ENCODE data around the gene GPR26. TPM values are rescaled to one million over a fixed set of nuclear protein-coding genes. Genes with fewer than 3 reads are reported as not detected.

Gene GPR26
- total and polyA plus RNA-seq, 2 experiments from 2014 or later, result not detected

DNA sequence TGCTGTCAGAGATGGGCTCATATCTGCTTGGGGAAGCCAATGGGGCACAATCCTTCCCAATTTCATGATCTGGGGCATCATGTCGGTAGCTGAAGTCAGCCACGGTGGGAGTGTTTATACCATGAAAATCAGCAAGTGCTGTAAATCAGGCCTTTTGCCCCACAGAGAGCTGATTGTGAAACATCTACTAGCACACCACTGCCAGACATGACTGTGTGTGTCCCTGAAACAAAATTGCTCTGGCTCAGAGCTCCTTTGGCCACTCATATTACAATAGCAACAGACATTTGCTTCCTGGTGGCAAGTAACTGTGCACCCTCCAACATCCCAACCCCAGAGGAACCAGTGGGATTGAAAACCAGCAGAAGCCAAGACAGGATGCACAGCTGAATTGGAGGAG is 23.7 kb downstream of the GPR26 start:
- Histone ChIP-seq H3K27ac (no peak overlapping the region), H3K9ac (no peak overlapping the region), H3K4me3 (no peak overlapping the region), H3K36me3 (ENCODE audit: low read depth) (no peaks in the 10 kb centered on the region), H4K20me1 (ENCODE audit: insufficient read depth) (no peaks in the 10 kb centered on the region), H3K4me2 (ENCODE audit: unreplicated experiment) (no peak overlapping the region), H3K79me2 (ENCODE audit: insufficient read depth) (no peaks in the 10 kb centered on the region), H3F3A (ENCODE audit: insufficient read depth) (no peaks in the 10 kb centered on the region), H3K9me3 (ENCODE audit: low read depth) (no peaks in the 10 kb centered on the region), H3K9me2 (ENCODE audit: insufficient read depth) (no peaks in the 10 kb centered on the region), H3K27me3 (replicated peaks; ENCODE audit: insufficient read depth) (no peaks in the 10 kb centered on the region), H3K4me1 (ENCODE audit: insufficient read depth) (no peaks in the 10 kb centered on the region), H2AFZ (no peak overlapping the region)
- in situ Hi-C loops (cut with MboI), result no loop called here
- WGBS, 2 experiments (ENCODE audit: low coverage in 1 of 2, low lambda C conversion rate in 2 of 2, missing lambda C conversion rate in 2 of 2), result 0 to 4% methylated on average over 2 of the region's 2 CpGs
- no peak for DNase-seq
- TF ChIP-seq EZH2 (IDR thresholded peaks at IDR 0.05; ENCODE audit: insufficient read depth, poor library complexity, severe bottlenecking) (no peak), EZH2phosphoT487 (IDR thresholded peaks at IDR 0.05; ENCODE audit: insufficient read depth, low read depth) (no peak)

DNA sequence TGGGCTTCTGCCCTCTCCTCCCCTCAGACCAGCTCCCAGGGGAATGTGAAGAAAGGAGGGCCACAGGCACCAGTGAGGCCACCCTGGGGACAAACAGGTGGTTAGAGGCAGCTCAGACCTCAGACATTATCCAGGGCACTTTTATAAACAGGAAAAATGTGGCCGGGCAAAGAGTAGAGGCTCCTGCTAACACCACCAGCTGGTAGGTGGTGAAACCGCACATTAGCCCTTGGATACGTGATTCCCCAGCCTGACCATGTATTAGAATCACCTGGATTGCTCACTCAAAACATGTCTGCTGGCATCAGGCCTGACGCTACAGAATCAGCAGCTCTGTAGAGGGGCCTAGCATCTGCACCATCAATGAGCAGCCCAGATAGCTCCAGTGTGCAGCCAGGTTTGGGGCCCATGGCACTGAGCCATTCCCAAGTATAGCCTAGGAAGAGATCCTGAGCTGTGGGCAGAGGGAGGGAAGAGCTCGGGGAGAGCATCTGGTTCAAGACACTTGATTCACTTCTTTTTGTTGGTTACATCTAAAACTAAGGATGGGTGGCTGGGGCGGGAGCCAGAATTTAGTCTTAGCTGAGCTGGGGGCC is 37.1 kb downstream of the GPR26 start:
- Histone ChIP-seq H4K20me1 (ENCODE audit: insufficient read depth) (no peaks in the 10 kb centered on the region), H3K36me3 (ENCODE audit: low read depth) (no peaks in the 10 kb centered on the region), H3K9me3 (ENCODE audit: low read depth) (no peaks in the 10 kb centered on the region), H3K79me2 (ENCODE audit: insufficient read depth) (no peaks in the 10 kb centered on the region), H3K4me3 (no peak overlapping the region), H3K9me2 (ENCODE audit: insufficient read depth) (no peaks in the 10 kb centered on the region), H3K27me3 (replicated peaks; ENCODE audit: insufficient read depth) (no peaks in the 10 kb centered on the region; the same call in none of the 2 replicates), H3K9ac (no peak overlapping the region), H3K4me1 (ENCODE audit: insufficient read depth) (no peaks in the 10 kb centered on the region), H3K4me2 (ENCODE audit: unreplicated experiment) (no peak overlapping the region), H2AFZ (no peak overlapping the region), H3K27ac (no peak overlapping the region), H3F3A (ENCODE audit: insufficient read depth) (no peaks in the 10 kb centered on the region)
- in situ Hi-C loops (cut with MboI), result no loop called here
- 41 to 43% methylated on average over 6 of the region's 6 CpGs for WGBS, 2 experiments (ENCODE audit: low coverage in 1 of 2, low lambda C conversion rate in 2 of 2, missing lambda C conversion rate in 2 of 2)
- no peak for DNase-seq
- TF ChIP-seq EZH2phosphoT487 (IDR thresholded peaks at IDR 0.05; ENCODE audit: insufficient read depth, low read depth) (no peak), EZH2 (IDR thresholded peaks at IDR 0.05; ENCODE audit: insufficient read depth, poor library complexity, severe bottlenecking) (no peak)

DNA sequence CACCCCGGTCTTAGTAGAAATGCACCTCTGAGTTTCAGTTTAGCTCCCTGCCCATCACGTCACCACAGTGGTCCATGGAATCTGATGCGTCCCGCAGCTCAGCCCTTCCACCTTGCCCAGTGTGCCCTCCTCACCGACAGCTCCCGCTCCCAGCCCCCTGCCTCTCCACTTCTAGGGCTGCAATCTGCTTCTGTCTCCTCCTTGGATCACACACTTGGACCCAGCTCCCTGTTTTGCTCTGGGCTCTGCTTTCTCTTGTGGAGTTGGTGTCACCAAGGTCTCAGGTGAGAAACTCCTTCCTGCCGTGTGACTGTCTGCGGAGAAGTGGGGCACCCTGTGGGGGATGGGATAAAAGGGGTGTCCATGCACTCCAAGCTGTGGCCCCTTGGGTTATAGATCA is 37.9 kb downstream of the GPR26 start:
- H3K9ac ChIP-seq, result no peak overlapping the region
- DNase-seq, result no peak
- no peak overlapping the region for H3K4me2 ChIP-seq (ENCODE audit: unreplicated experiment)
- H3K9me3 ChIP-seq (ENCODE audit: low read depth), result no peaks in the 10 kb centered on the region
- H4K20me1 ChIP-seq (ENCODE audit: insufficient read depth), result no peaks in the 10 kb centered on the region
- in situ Hi-C loops (cut with MboI), result no loop called here
- no peak for TF ChIP-seq EZH2phosphoT487 (IDR thresholded peaks at IDR 0.05; ENCODE audit: insufficient read depth, low read depth)
- TF ChIP-seq EZH2 (IDR thresholded peaks at IDR 0.05; ENCODE audit: insufficient read depth, poor library complexity, severe bottlenecking), result no peak
- 55 to 62% methylated on average over 7 to 8 of the region's 8 CpGs for WGBS, 2 experiments (ENCODE audit: low coverage in 1 of 2, low lambda C conversion rate in 2 of 2, missing lambda C conversion rate in 2 of 2)
- H3K4me3 ChIP-seq, result no peak overlapping the region
- no peak overlapping the region for H2AFZ ChIP-seq
- no peaks in the 10 kb centered on the region for H3K36me3 ChIP-seq (ENCODE audit: low read depth)
- no peaks in the 10 kb centered on the region for H3K4me1 ChIP-seq (ENCODE audit: insufficient read depth)
- H3F3A ChIP-seq (ENCODE audit: insufficient read depth), result no peaks in the 10 kb centered on the region
- no peak overlapping the region for H3K27ac ChIP-seq
- no peaks in the 10 kb centered on the region for H3K79me2 ChIP-seq (ENCODE audit: insufficient read depth)
- H3K9me2 ChIP-seq (ENCODE audit: insufficient read depth), result no peaks in the 10 kb centered on the region
- H3K27me3 ChIP-seq (replicated peaks; ENCODE audit: insufficient read depth), result no peaks in the 10 kb centered on the region; the same call in none of the 2 replicates

DNA sequence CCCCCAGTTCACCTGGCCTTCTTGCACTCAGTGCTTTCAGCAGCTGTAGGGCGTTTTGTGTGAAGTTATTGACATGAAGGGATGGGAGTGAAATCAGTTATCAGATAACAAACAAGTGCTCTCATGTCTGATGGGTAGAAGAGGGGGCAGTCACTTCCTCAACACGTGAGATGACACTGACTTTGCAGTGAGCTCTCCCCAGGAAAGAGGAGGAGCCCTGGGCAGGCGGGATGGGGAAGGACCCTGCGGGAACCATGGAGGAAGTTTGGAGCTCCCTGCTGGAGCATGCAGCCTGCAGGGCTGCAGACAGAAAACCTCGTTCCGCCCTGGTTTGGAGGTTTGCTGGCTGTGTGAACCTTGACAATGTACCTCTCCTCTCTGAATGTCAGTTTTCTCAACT is 38.7 kb downstream of the GPR26 start:
- Histone ChIP-seq H3K27ac (no peak overlapping the region), H3K4me1 (ENCODE audit: insufficient read depth) (no peaks in the 10 kb centered on the region), H2AFZ (no peak overlapping the region), H3K4me2 (ENCODE audit: unreplicated experiment) (no peak overlapping the region), H3K9me2 (ENCODE audit: insufficient read depth) (no peaks in the 10 kb centered on the region), H3K79me2 (ENCODE audit: insufficient read depth) (no peaks in the 10 kb centered on the region), H3K4me3 (no peak overlapping the region), H3K9ac (no peak overlapping the region), H3F3A (ENCODE audit: insufficient read depth) (no peaks in the 10 kb centered on the region), H4K20me1 (ENCODE audit: insufficient read depth) (no peaks in the 10 kb centered on the region), H3K36me3 (ENCODE audit: low read depth) (no peaks in the 10 kb centered on the region), H3K9me3 (ENCODE audit: low read depth) (no peaks in the 10 kb centered on the region), H3K27me3 (replicated peaks; ENCODE audit: insufficient read depth) (no peaks in the 10 kb centered on the region; the same call in none of the 2 replicates)
- no peak for DNase-seq
- in situ Hi-C loops (cut with MboI), result no loop called here
- WGBS, 2 experiments (ENCODE audit: low coverage in 1 of 2, low lambda C conversion rate in 2 of 2, missing lambda C conversion rate in 2 of 2), result 25 to 32% methylated on average over 6 of the region's 6 CpGs
- no peak for TF ChIP-seq EZH2phosphoT487 (IDR thresholded peaks at IDR 0.05; ENCODE audit: insufficient read depth, low read depth)
- no peak for TF ChIP-seq EZH2 (IDR thresholded peaks at IDR 0.05; ENCODE audit: insufficient read depth, poor library complexity, severe bottlenecking)

Measured in GM23248 (cell line).